Peyer's patch (tissue), 4 donors: ENCODE results near the gene SIRPD. TPM values are rescaled to one million over a fixed set of nuclear protein-coding genes. Genes with fewer than 3 reads are reported as not detected.

Source experiments
- DNase-seq, 3 donors: peaks; one replicate each; pipeline ENCODE4 v3.0.0-alpha.2; 2017 to 2019
- H3K27ac ChIP-seq, 4 donors: fragments of 200-600 bp; sonication (generic); one replicate each; pipeline ENCODE4 v1.5.1; 2016 to 2019
- H3K27me3 ChIP-seq, 2 donors: fragments of 200-600 bp; sonication (generic); one replicate each; pipeline ENCODE4 v1.5.1; 2019
- H3K36me3 ChIP-seq, 3 donors: fragments of 200-600 bp; sonication (generic); one replicate each; pipeline ENCODE4 v1.5.1; 2016 to 2019
- H3K4me1 ChIP-seq, 4 donors: fragments of 200-600 bp; sonication (generic); one replicate each; pipeline ENCODE4 v1.5.1; 2016 to 2019
- H3K4me3 ChIP-seq, 4 donors: fragments of 200-600 bp; sonication (generic); 1 replicate in 3 of 4; 2 replicates in 1 of 4; pipeline ENCODE4 v1.5.1; 2016 to 2019; ENCODE audit warnings: mild to moderate bottlenecking in 1 of 4
- H3K9me3 ChIP-seq, 4 donors: fragments of 200-600 bp; sonication (generic); one replicate each; pipeline ENCODE4 v1.5.1; 2016 to 2019; ENCODE audit warnings: mild to moderate bottlenecking in 1 of 4
- CTCF ChIP-seq, 6 experiments: fragments of 450-650 bp in 4 of 6; fragments of 200-600 bp in 2 of 6; sonication (generic) in 1 of 6; IDR thresholded peaks; one replicate each; pipeline ENCODE4 v1.5.1; 2017 to 2019; ENCODE audit warnings: antibody characterized with exemption in 6 of 6, mild to moderate bottlenecking in 3 of 6, moderate library complexity in 1 of 6
- POLR2A ChIP-seq, 2 donors: fragments of 450-650 bp; IDR thresholded peaks; one replicate each; pipeline ENCODE4 v1.5.1; 2017; ENCODE audit warnings: antibody characterized with exemption in 2 of 2, mild to moderate bottlenecking in 2 of 2, moderate library complexity in 2 of 2
- total RNA-seq, 4 donors: library from RNA; depleted of rRNA; stranded (reverse); fragments of >200 nt; gene quantifications; one replicate each; pipeline ENCODE4 v1.1.0, GENCODE V29; 2016

The SIRPD gene
- total RNA-seq, 4 donors from 2014 or later: not detected

DNA sequence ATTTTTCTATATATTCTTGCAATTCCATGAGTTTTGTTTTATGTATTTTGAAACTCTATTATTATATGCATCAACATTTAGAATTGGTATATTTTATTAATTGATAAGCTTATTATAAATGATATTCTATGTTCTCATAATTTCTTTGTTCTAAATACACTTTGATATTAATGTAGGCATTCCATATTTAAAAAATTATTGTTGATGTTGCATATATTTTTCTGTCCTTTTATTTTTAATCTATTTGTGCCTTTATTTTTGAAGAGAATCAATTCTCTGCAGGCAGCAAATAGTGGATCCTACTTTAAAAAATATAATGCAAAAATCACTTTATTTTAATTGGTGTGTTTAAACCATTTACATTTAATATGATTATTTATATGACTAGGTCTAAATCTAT lies 29.6 kb downstream of the SIRPD start:
- H3K4me1 ChIP-seq: no peaks in the 10 kb centered on the region
- H3K4me3 ChIP-seq: no peak overlapping the region
- TF ChIP-seq CTCF (IDR thresholded peaks at IDR 0.05) (no peak), POLR2A (IDR thresholded peaks at IDR 0.05) (no peak)
- no peak overlapping the region for H3K27ac ChIP-seq
- no peaks in the 10 kb centered on the region for H3K36me3 ChIP-seq
- no peak for DNase-seq
- no peaks in the 10 kb centered on the region for H3K9me3 ChIP-seq
- H3K27me3 ChIP-seq: no peaks in the 10 kb centered on the region

- no peaks in the 10 kb centered on the region for H3K9me3 ChIP-seq
- no peak overlapping the region for H3K4me3 ChIP-seq
- DNase-seq: no peak
- H3K36me3 ChIP-seq: no peaks in the 10 kb centered on the region
- H3K27me3 ChIP-seq: no peaks in the 10 kb centered on the region
- H3K4me1 ChIP-seq: no peaks in the 10 kb centered on the region
- TF ChIP-seq CTCF (IDR thresholded peaks at IDR 0.05) (no peak), POLR2A (IDR thresholded peaks at IDR 0.05) (no peak)
- no peak overlapping the region for H3K27ac ChIP-seq
Observed at GRCh38 chr20:1526896-1527295, 30.6 kb downstream of the SIRPD start.

DNA sequence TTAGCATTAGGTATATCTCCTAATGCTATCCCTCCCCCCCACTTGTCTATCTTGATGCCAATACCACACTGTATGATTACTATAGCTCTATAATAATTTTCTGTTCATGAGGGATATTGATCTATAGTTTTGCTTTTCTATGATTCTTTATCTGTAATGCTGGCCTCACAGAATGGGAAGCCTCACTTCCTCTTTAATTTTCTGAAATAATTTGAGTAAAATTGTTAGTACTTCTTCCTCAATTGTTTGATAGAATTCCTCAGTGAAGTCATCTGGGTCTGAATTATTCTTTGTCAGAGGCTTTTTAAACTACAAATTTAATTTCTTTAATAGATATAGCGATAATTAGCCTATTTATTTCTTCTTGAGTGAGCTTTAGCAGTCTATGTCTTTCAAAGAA lies 31.2 kb downstream of the SIRPD start:
- H3K4me1 ChIP-seq: no peaks in the 10 kb centered on the region
- TF ChIP-seq POLR2A (IDR thresholded peaks at IDR 0.05) (no peak), CTCF (IDR thresholded peaks at IDR 0.05) (no peak)

DNA sequence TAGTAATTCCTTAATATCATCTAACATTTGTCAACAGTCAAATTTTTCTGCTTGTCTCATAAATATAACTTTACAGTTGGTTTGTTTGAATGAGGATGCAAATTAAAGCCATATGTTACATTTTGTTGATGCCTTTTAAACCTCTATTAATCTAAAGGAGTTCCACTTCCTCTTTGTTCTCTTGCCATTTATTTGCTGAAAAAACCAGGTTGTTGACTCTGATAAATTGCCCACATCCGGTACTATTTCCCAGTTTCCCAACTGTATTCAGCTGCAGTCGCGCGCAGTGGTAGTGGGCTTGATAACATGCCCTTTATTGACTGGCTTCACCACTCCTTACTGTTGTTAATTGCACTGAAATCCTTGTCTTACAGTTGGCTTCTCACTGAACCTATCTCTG lies 33.5 kb downstream of the SIRPD start:
- Histone ChIP-seq H3K27ac (no peak overlapping the region), H3K9me3 (no peaks in the 10 kb centered on the region), H3K4me3 (no peak overlapping the region), H3K36me3 (no peaks in the 10 kb centered on the region), H3K4me1 (no peaks in the 10 kb centered on the region), H3K27me3 (no peaks in the 10 kb centered on the region)
- TF ChIP-seq CTCF (IDR thresholded peaks at IDR 0.05): no peak
- TF ChIP-seq POLR2A (IDR thresholded peaks at IDR 0.05): no peak
- DNase-seq: peak in 1 of 3 donors; percentile 50

More for the DNA sequence above, 31.2 kb downstream of the SIRPD start:
- Histone ChIP-seq H3K27ac (no peak overlapping the region), H3K36me3 (no peaks in the 10 kb centered on the region), H3K9me3 (no peaks in the 10 kb centered on the region), H3K4me3 (no peak overlapping the region), H3K27me3 (no peaks in the 10 kb centered on the region)
- no peak for DNase-seq

GRCh38 chr20:1517010-1517409 lies 40.5 kb downstream of the SIRPD start:
- DNase-seq: no peak
- no peak overlapping the region for H3K27ac ChIP-seq
- H3K36me3 ChIP-seq: no peaks in the 10 kb centered on the region
- no peaks in the 10 kb centered on the region for H3K4me1 ChIP-seq
- no peaks in the 10 kb centered on the region for H3K9me3 ChIP-seq
- H3K4me3 ChIP-seq: no peak overlapping the region
- no peaks in the 10 kb centered on the region for H3K27me3 ChIP-seq
- TF ChIP-seq POLR2A (IDR thresholded peaks at IDR 0.05): no peak
- TF ChIP-seq CTCF (IDR thresholded peaks at IDR 0.05): no peak

DNA sequence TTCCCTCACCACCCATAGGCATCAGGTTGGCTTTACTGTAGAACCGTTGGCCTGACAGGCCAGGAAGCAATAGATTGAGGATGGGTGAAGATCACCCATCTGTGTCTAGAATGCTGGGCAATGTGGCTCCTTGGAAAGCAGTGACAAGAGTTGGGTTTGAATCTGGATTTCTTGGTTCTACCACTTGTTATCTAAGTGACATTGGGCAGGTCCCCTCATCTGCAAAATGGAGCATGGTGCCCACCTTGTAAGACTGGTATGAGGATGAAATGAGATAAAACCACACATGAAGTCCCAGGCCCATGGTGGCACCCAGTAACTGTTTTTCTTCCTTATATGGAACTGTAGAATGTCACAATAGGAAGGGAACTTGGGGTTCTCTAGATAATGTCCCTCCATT lies 43.7 kb downstream of the SIRPD start:
- Histone ChIP-seq H3K36me3 (no peaks in the 10 kb centered on the region), H3K27me3 (no peaks in the 10 kb centered on the region), H3K4me3 (no peak overlapping the region), H3K27ac (no peak overlapping the region), H3K9me3 (no peaks in the 10 kb centered on the region), H3K4me1 (no peaks in the 10 kb centered on the region)
- no peak for TF ChIP-seq CTCF (IDR thresholded peaks at IDR 0.05)
- no peak for TF ChIP-seq POLR2A (IDR thresholded peaks at IDR 0.05)
- no peak for DNase-seq
